Chondrocyte (in vitro differentiated cells): ENCODE data around the gene SEL1L2. TPM values are rescaled to one million over a fixed set of nuclear protein-coding genes. Genes with fewer than 3 reads are reported as not detected.

ENCODE experiments used
- DNase-seq: peaks from one replicate; pipeline ENCODE4 v3.0.0; 2021; ENCODE audit warnings: mixed read lengths, low spot score
- H3K27ac Mint-ChIP-seq: one replicate; pipeline ENCODE4 v1.8.0; 2021; ENCODE audit warnings: mild to moderate bottlenecking, moderate library complexity, mixed read lengths; ENCODE audit not compliant: unreplicated experiment
- H3K27me3 Mint-ChIP-seq: 2 replicates; pipeline ENCODE4 v1.8.0; 2021; ENCODE audit warnings: low read depth, mixed read lengths
- H3K36me3 Mint-ChIP-seq: 2 replicates; pipeline ENCODE4 v1.8.0; 2021; ENCODE audit warnings: low read depth, mixed read lengths
- H3K4me1 Mint-ChIP-seq: 2 replicates; pipeline ENCODE4 v1.8.0; 2021; ENCODE audit warnings: low read depth, mild to moderate bottlenecking, mixed read lengths
- H3K4me3 Mint-ChIP-seq: one replicate; pipeline ENCODE4 v1.8.0; 2021; ENCODE audit warnings: mild to moderate bottlenecking, moderate library complexity, mixed read lengths; ENCODE audit not compliant: unreplicated experiment
- H3K9me3 Mint-ChIP-seq: 2 replicates; pipeline ENCODE4 v1.8.0; 2021; ENCODE audit warnings: low read depth, mixed read lengths
- CTCF ChIP-seq: fragments of 200-600 bp; sonication (generic); IDR thresholded peaks from 2 replicates; pipeline ENCODE4 v1.5.0; 2021; ENCODE audit warnings: antibody characterized with exemption, mild to moderate bottlenecking, moderate library complexity
- total RNA-seq: library from RNA; stranded (reverse); gene quantifications from 3 replicates; pipeline ENCODE4 v1.2.1, GENCODE V29; 2021

SEL1L2 gene
- total RNA-seq, 1 donor from 2014 or later, result not detected

DNA sequence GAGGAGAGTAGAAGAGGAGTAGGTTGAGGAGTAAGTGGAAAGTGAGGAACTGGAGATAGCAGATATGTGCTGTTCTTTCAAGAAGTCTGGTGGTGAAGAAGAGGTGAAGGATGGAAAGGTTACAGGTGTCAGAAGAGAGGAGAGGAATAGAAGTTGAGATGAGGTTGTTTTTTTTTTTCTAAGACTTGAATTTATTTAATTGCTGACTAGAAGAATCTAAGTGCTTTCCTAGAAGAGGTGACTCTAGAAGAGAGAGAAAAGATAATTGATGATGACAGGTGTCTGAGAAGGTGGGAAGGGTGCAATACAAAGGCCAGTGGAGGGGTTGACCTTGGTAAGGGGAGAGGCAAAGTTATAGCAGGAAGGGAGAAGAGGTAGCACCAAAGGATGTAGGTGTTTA lies 180.0 kb downstream of the SEL1L2 start:
- H3K4me1 Mint-ChIP-seq, result no peaks in the 10 kb centered on the region

GRCh38 chr20:13809855-13810254 lies 180.6 kb downstream of the SEL1L2 start:
- TF ChIP-seq CTCF, result no peak
- peaks cover 16% of the 10 kb centered on the region for H3K36me3 Mint-ChIP-seq
- H3K27ac Mint-ChIP-seq, result no peak overlapping the region
- no peaks in the 10 kb centered on the region for H3K27me3 Mint-ChIP-seq
- DNase-seq, result no peak
- no peaks in the 10 kb centered on the region for H3K4me1 Mint-ChIP-seq
- no peak overlapping the region for H3K4me3 Mint-ChIP-seq
- H3K9me3 Mint-ChIP-seq, result no peaks in the 10 kb centered on the region

More for the DNA sequence above, 180.0 kb downstream of the SEL1L2 start:
- Mint-ChIP-seq H3K4me3 (no peak overlapping the region), H3K27ac (no peak overlapping the region), H3K36me3 (peaks cover 16% of the 10 kb centered on the region), H3K27me3 (no peaks in the 10 kb centered on the region), H3K9me3 (no peaks in the 10 kb centered on the region)
- DNase-seq, result no peak
- TF ChIP-seq CTCF, result no peak

- no peak overlapping the region for H3K27ac Mint-ChIP-seq
- no peaks in the 10 kb centered on the region for H3K9me3 Mint-ChIP-seq
- no peak overlapping the region for H3K4me3 Mint-ChIP-seq
- H3K4me1 Mint-ChIP-seq, result no peaks in the 10 kb centered on the region
- H3K27me3 Mint-ChIP-seq, result no peaks in the 10 kb centered on the region
- no peak for DNase-seq
- H3K36me3 Mint-ChIP-seq, result peaks cover 16% of the 10 kb centered on the region
- TF ChIP-seq CTCF, result no peak
These were observed 181.0 kb downstream of the SEL1L2 start for GRCh38 chr20:13809373-13809772.

GRCh38 chr20:13800728-13801134 lies 189.7 kb downstream of the SEL1L2 start:
- peak overlapping the region; percentile 1 for H3K4me3 Mint-ChIP-seq
- DNase-seq, result no peak
- no peaks in the 10 kb centered on the region for H3K27me3 Mint-ChIP-seq
- H3K4me1 Mint-ChIP-seq, result peaks cover 16% of the 10 kb centered on the region
- peak overlapping the region; percentile 81 for H3K27ac Mint-ChIP-seq
- no peaks in the 10 kb centered on the region for H3K9me3 Mint-ChIP-seq
- TF ChIP-seq CTCF, result no peak
- peaks cover 38% of the 10 kb centered on the region for H3K36me3 Mint-ChIP-seq

DNA sequence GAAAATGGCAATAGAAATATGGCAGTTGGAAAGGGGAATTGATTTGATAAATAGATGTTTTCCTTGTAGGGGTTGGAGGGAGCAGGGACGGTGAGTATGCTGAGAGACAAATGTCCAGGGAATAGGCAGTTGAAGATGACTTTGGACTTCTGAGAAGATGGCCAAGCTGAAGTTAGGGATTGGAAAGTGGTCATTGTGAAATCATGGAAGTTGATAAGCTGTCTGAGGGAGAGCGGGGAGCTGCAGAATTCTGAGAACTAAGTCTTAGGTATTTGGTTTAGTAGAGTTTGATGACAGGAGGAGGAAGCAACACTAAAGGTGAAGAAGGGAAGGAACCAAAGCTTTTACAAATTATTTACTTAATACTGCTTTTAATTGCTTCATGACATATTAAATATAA lies 190.4 kb downstream of the SEL1L2 start:
- no peak for TF ChIP-seq CTCF
- DNase-seq, result no peak
- Mint-ChIP-seq H3K9me3 (no peaks in the 10 kb centered on the region), H3K4me3 (no peak overlapping the region), H3K36me3 (peaks cover 38% of the 10 kb centered on the region), H3K27ac (peak overlapping the region; percentile 64), H3K4me1 (peaks cover 16% of the 10 kb centered on the region), H3K27me3 (no peaks in the 10 kb centered on the region)

Other genes with a start within 250 kb of the SEL1L2 start
- 9.0 to 12.4 TPM (median 9.7 TPM) in 3 replicates for gene ESF1, start 205.7 kb downstream of the SEL1L2 start, total RNA-seq
- 21.1 to 24.4 TPM (median 22.2 TPM) in 3 replicates for gene NDUFAF5, start 205.6 kb downstream of the SEL1L2 start, total RNA-seq
- gene MACROD2, start 4.9 kb upstream of the SEL1L2 start, total RNA-seq, result 2.7 to 4.8 TPM (median 3.2 TPM) in 3 replicates